A549 (cell line): ENCODE measurements around the gene LGALS1. TPM values are rescaled to one million over a fixed set of nuclear protein-coding genes. Genes with fewer than 3 reads are reported as not detected.
"Not testable (repeated sequence)": the region's sequence is repeated elsewhere in the genome, so short reads cannot be mapped to it uniquely, and the experiment has no call there.

Experiments used
- ATAC-seq, 2 experiments: fragments of 200-7000 bp in 1 of 2; fragments of >200 bp in 1 of 2; cut with Nextera tagmentation in 1 of 2; cut with Tn5 transposase in 1 of 2; 3 replicates each; pipeline versions ENCODE4 v1.8.0 to v1.9.1; 2018 to 2020; ENCODE audit warnings: mild to moderate bottlenecking in 1 of 2, moderate library complexity in 1 of 2
- CTCF ChIA-PET: fragments of 300-600 bp; sonication (Branson Sonifier 250); formaldehyde crosslinking; extraction: SDS; loops from one replicate; lab custom pipeline; 2021; ENCODE audit warnings: antibody characterized with exemption, inconsistent platforms; lab: Yijun Ruan, JAX
- POLR2A ChIA-PET: fragments of 350-600 bp; formaldehyde crosslinking; extraction: SDS; loops from one replicate; lab custom pipeline; 2021; ENCODE audit warnings: antibody characterized with exemption, inconsistent platforms; lab: Yijun Ruan, JAX
- DNase-seq, 2 experiments: peaks; one replicate each; pipeline versions ENCODE4 v3.0.0 to v3.0.0-alpha.2; 2011 to 2016; ENCODE audit warnings: low read depth in 1 of 2, low spot score in 1 of 2
- FAIRE-seq: peaks from 2 replicates; lab custom pipeline; 2011; peaks lifted over from hg19 to GRCh38; lab: Jason Lieb, UNC
- H3K27ac ChIP-seq, 2 experiments: fragments of >200 bp; sonication (Bioruptor Twin); formaldehyde crosslinking; 3 replicates each; pipeline ENCODE4 v1.5.1; 2016 to 2017
- H3K4me1 ChIP-seq: fragments of >200 bp; sonication (Bioruptor Twin); formaldehyde crosslinking; 3 replicates; pipeline ENCODE4 v1.6.1; 2016
- H3K4me2 ChIP-seq: fragments of >200 bp; sonication (Bioruptor Twin); formaldehyde crosslinking; 3 replicates; pipeline ENCODE4 v1.6.1; 2016
- H3K4me3 ChIP-seq: fragments of >200 bp; sonication (Bioruptor Twin); formaldehyde crosslinking; 3 replicates; pipeline ENCODE4 v1.5.1; 2016
- H3K9me3 ChIP-seq: fragments of >200 bp; sonication (Bioruptor Twin); formaldehyde crosslinking; 3 replicates; pipeline ENCODE4 v1.6.1; 2016
- BHLHE40 ChIP-seq: IDR thresholded peaks from 2 replicates; pipeline ENCODE4 v1.6.1; 2012; ENCODE audit warnings: low read depth, low read length, inconsistent platforms
- CBX8 ChIP-seq: fragments of 200-600 bp; sonication (generic); IDR thresholded peaks from 2 replicates; pipeline ENCODE4 v1.6.1; 2016
- CTCF ChIP-seq: fragments of >200 bp; sonication (Bioruptor Twin); formaldehyde crosslinking; IDR thresholded peaks from 3 replicates; pipeline ENCODE4 v1.5.1; 2016
- EP300 ChIP-seq, 2 experiments: fragments of >200 bp; sonication (Bioruptor Twin); formaldehyde crosslinking; IDR thresholded peaks; 2 replicates in 1 of 2; 3 replicates in 1 of 2; pipeline ENCODE4 v1.6.1; 2016 to 2017
- FOSL2 ChIP-seq, 2 experiments: fragments of 450-650 bp in 1 of 2; fragments of >200 bp in 1 of 2; sonication (Bioruptor Twin) in 1 of 2; formaldehyde crosslinking; IDR thresholded peaks; 2 replicates each; pipeline versions ENCODE4 v1.5.0 to v1.6.1; 2016 to 2020; ENCODE audit warnings: mild to moderate bottlenecking in 1 of 2, moderate library complexity in 1 of 2
- GATA3 ChIP-seq: IDR thresholded peaks from 2 replicates; pipeline ENCODE4 v1.6.1; 2012; ENCODE audit warnings: borderline replicate concordance
- HDAC2 ChIP-seq: fragments of 200-600 bp; sonication (generic); IDR thresholded peaks from 2 replicates; pipeline ENCODE4 v1.6.1; 2016
- HOXB13 ChIP-seq: fragments of 250-450 bp; sonication (Bioruptor Pico); IDR thresholded peaks from 2 replicates; pipeline ENCODE4 v1.5.0; 2020; ENCODE audit warnings: low read depth, mild to moderate bottlenecking, moderate library complexity
- HOXB5 ChIP-seq: fragments of 250-450 bp; sonication (Bioruptor Pico); IDR thresholded peaks from 2 replicates; pipeline ENCODE4 v1.5.0; 2020; ENCODE audit warnings: mild to moderate bottlenecking, moderate library complexity
- JUN ChIP-seq, 2 experiments: fragments of >200 bp; sonication (Bioruptor Twin); formaldehyde crosslinking; IDR thresholded peaks; 2 replicates in 1 of 2; 3 replicates in 1 of 2; pipeline ENCODE4 v1.6.1; 2016 to 2017
- JUNB ChIP-seq: fragments of >200 bp; sonication (Bioruptor Twin); formaldehyde crosslinking; IDR thresholded peaks from 2 replicates; pipeline ENCODE4 v1.6.1; 2016
- KDM1A ChIP-seq: fragments of 200-600 bp; sonication (generic); IDR thresholded peaks from 2 replicates; pipeline ENCODE4 v1.6.1; 2016; ENCODE audit warnings: low read depth, mild to moderate bottlenecking
- NFE2L2 ChIP-seq: fragments of 150-350 bp; conservative IDR thresholded peaks from 2 replicates; pipeline ENCODE4 v1.6.1; 2014; ENCODE audit warnings: low read length
- RAD21 ChIP-seq, 2 experiments: fragments of >200 bp in 1 of 2; sonication (Bioruptor Twin) in 1 of 2; formaldehyde crosslinking in 1 of 2; IDR thresholded peaks in 1 of 2; conservative IDR thresholded peaks in 1 of 2; 2 replicates in 1 of 2; 3 replicates in 1 of 2; pipeline ENCODE4 v1.6.1; 2012 to 2018; ENCODE audit warnings: inconsistent platforms in 1 of 2
- RNF2 ChIP-seq: fragments of 200-600 bp; sonication (generic); IDR thresholded peaks from 2 replicates; pipeline ENCODE4 v1.6.1; 2016; ENCODE audit warnings: low read depth, mild to moderate bottlenecking, antibody characterized with exemption, moderate library complexity, borderline replicate concordance
- SMC3 ChIP-seq: fragments of >200 bp; sonication (Bioruptor Twin); formaldehyde crosslinking; IDR thresholded peaks from 3 replicates; pipeline ENCODE4 v1.6.1; 2018; ENCODE audit warnings: inconsistent platforms
- USF2 ChIP-seq: fragments of 450-650 bp; IDR thresholded peaks from 2 replicates; pipeline ENCODE4 v1.6.1; 2014; ENCODE audit warnings: antibody characterized with exemption
- ZNF302 ChIP-seq: fragments of 250-450 bp; sonication (Bioruptor Pico); IDR thresholded peaks from 2 replicates; pipeline ENCODE4 v1.9.0; 2021; ENCODE audit warnings: inconsistent platforms, mild to moderate bottlenecking, moderate library complexity
- ZSCAN20 ChIP-seq: fragments of 250-450 bp; sonication (Bioruptor Pico); IDR thresholded peaks from 2 replicates; pipeline ENCODE4 v1.8.0; 2022; ENCODE audit warnings: mild to moderate bottlenecking, moderate library complexity
- WGBS: methylation state at CpG from one replicate; pipeline ENCODE4 v1.1.6; 2017; ENCODE audit errors: missing lambda C conversion rate; 5-methylcytosine and 5-hydroxymethylcytosine counted together
- polyA plus RNA-seq, 4 experiments: library from polyadenylated mRNA; depleted of rRNA in 3 of 4; stranded (reverse); fragments of >200 nt; fragmentation: RNase III in 1 of 4; extraction: RNeasy Plus Mini Kit Qiagen cat#74134 plus additional on column Dnase treatment in 1 of 4; gene quantifications; 2 replicates in 3 of 4; 3 replicates in 1 of 4; pipeline ENCODE4 v1.2.3, GENCODE V29; 2011 to 2017
- TF ChIP-seq, protein P1 (sequence below): IDR thresholded peaks from 2 replicates; pipeline ENCODE4 v1.6.1; 2012
- TF ChIP-seq, protein P2 (sequence below): fragments of >200 bp; sonication (Bioruptor Twin); formaldehyde crosslinking; IDR thresholded peaks from 3 replicates; pipeline ENCODE4 v1.6.1; 2016
- TF ChIP-seq, protein P3 (sequence below): fragments of 250-450 bp; sonication (Bioruptor Pico); IDR thresholded peaks from 2 replicates; pipeline ENCODE4 v1.5.0; 2021; ENCODE audit warnings: mild to moderate bottlenecking, moderate library complexity, borderline replicate concordance

The LGALS1 gene
- polyA plus RNA-seq, 2 of the 4 experiments (the other 2 are of a cell fraction) = 584 to 1,477 TPM

DNA sequence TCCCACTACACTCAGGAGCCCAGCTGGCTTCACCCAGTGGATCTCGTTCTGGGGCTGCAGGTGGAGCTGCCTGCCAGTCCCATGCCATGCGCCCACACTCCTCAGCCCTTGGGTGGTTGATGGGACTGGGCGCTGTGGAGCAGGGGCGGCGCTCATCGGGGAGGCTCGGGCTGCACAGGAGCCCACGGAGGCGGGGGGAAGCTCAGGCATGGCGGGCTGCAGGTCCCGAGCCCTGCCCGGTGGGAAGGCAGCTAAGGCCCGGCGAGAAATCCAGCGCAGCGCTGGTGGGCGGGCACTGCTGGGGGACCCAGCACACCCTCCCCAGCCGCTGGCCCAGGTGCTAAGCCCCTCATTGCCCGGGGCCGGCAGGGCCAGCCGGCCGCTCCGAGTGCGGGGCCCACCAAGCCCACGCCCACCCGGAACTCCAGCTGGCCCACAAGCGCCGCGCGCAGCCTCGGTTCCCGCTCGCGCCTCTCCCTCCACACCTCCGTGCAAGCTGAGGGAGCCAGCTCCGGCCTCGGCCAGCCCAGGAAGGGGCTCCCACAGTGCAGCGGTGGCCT lies 42.4 kb downstream of the LGALS1 start:
- H3K27ac ChIP-seq, H3K9me3 ChIP-seq, H3K4me1 ChIP-seq, FAIRE-seq, DNase-seq, H3K4me3 ChIP-seq, H3K4me2 ChIP-seq, POLR2A ChIA-PET, ATAC-seq: not testable (repeated sequence)
- CTCF ChIA-PET = interaction anchor here (0.7 to 1.3 kb wide), 2 partner anchors 36 to 75 kb away, joined by 3 to 4 read pairs; no protein-coding TSS in a partner anchor
- WGBS = 88% methylated on average over 35 of the region's 38 CpGs

- H3K27ac ChIP-seq = no peak overlapping the region
- TF ChIP-seq JUN (IDR thresholded peaks at IDR 0.05) = no peak
- no peak for TF ChIP-seq SMC3
- no peak for TF ChIP-seq RAD21 (conservative IDR thresholded peaks at IDR 0.05 in 1 of 2, IDR thresholded peaks at IDR 0.05 in 1 of 2)
- TF ChIP-seq HOXB5 (CRISPR knock-in tag) = no peak
- TF ChIP-seq NFE2L2 = no peak
- TF ChIP-seq ZSCAN20 (CRISPR knock-in tag) = no peak
- TF ChIP-seq, protein P1, sequence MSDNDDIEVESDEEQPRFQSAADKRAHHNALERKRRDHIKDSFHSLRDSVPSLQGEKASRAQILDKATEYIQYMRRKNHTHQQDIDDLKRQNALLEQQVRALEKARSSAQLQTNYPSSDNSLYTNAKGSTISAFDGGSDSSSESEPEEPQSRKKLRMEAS = no peak
- TF ChIP-seq RNF2 = no peak
- TF ChIP-seq KDM1A = no peak
- TF ChIP-seq BHLHE40 = no peak
- ChIA-PET CTCF (interaction anchor here (0.6 kb wide), 2 partner anchors 16 to 19 kb away, joined by 3 read pairs; no protein-coding TSS in a partner anchor), POLR2A (no interaction called here)
- H3K4me1 ChIP-seq = no peaks in the 10 kb centered on the region
- ATAC-seq (no peak), FAIRE-seq (no peak), DNase-seq (no peak)
- H3K4me3 ChIP-seq = no peak overlapping the region
- no peak overlapping the region for H3K4me2 ChIP-seq
- 86% methylated on average over 14 of the region's 25 CpGs for WGBS
- H3K9me3 ChIP-seq = no peaks in the 10 kb centered on the region
Observed at GRCh38 chr22:37725551-37726240, 50.3 kb downstream of the LGALS1 start.

DNA sequence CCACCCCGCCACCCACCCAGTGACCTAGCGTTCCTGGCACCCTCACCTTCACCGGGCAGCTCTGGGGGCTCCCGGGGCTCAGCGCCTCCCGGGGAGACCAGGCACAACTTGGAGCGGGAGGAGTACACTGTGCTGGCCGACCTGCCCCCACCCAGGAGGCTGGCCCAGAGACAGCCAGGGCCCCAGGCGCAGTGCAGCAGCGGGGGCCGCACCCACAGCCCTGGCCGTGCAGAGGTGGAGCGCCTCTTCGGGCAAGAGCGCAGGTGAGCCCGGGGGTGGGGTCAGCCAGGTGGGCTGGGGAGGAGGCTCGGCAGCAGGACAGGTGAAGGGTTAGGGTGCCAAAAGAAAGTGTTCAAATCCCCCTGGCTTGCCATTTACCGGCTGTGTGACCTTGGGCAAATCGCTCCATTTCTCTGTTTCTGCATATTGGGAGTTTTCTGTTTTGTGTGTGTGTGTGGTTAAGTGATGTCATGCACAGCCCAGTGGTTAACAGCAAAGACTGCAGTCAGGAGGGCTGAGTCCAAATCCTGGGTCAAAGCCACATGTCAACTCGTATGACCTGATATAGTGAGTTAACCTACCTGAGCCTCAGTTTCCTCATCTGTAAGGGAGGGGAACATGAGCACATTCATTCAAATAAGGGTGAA lies 50.9 kb downstream of the LGALS1 start:
- DNase-seq (no peak), FAIRE-seq (no peak), ATAC-seq (peak in 1 of 2 experiments; percentile 67; a peak in 3 of 6 replicates)
- Histone ChIP-seq H3K4me2 (no peak overlapping the region), H3K9me3 (no peaks in the 10 kb centered on the region), H3K4me1 (peaks cover under 1% of the 10 kb centered on the region; the same call in 1 of the 3 replicates), H3K27ac (no peak overlapping the region), H3K4me3 (no peak overlapping the region)
- ChIA-PET CTCF (interaction anchor here (0.6 kb wide), 1 partner anchor 17 kb away, joined by 3 read pairs; no protein-coding TSS in a partner anchor), POLR2A (no interaction called here)
- 91% methylated on average over 9 of the region's 20 CpGs for WGBS
- TF ChIP-seq HDAC2 = no peak
- peak in 1 of 2 experiments; percentile 14; a peak in 1 of 5 replicates for TF ChIP-seq RAD21 (conservative IDR thresholded peaks at IDR 0.05 in 1 of 2, IDR thresholded peaks at IDR 0.05 in 1 of 2)

- H3K4me3 ChIP-seq = no peak overlapping the region
- POLR2A ChIA-PET = no interaction called here
- WGBS = 91% methylated on average over 1 of the region's 1 CpG
- H3K4me2 ChIP-seq = no peak overlapping the region
- peak in 1 of 2 experiments; percentile 20; a peak in 1 of 6 replicates for ATAC-seq
- FAIRE-seq = no peak
- 0 out of 6 replicates have a peak overlapping the region, but pooled peaks of 1 of the 2 experiments have one; percentile 35 for H3K27ac ChIP-seq
- peaks cover 18% of the 10 kb centered on the region for H3K4me1 ChIP-seq
- DNase-seq = no peak
- CTCF ChIA-PET = interaction anchor here (0.9 to 1.2 kb wide), 3 partner anchors 53 to 167 kb away, joined by 3 to 4 read pairs (median 4); no protein-coding TSS in a partner anchor
- no peaks in the 10 kb centered on the region for H3K9me3 ChIP-seq
- TF ChIP-seq, protein P2, sequence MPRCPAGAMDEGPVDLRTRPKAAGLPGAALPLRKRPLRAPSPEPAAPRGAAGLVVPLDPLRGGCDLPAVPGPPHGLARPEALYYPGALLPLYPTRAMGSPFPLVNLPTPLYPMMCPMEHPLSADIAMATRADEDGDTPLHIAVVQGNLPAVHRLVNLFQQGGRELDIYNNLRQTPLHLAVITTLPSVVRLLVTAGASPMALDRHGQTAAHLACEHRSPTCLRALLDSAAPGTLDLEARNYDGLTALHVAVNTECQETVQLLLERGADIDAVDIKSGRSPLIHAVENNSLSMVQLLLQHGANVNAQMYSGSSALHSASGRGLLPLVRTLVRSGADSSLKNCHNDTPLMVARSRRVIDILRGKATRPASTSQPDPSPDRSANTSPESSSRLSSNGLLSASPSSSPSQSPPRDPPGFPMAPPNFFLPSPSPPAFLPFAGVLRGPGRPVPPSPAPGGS = no peak
- TF ChIP-seq CTCF (no peak), USF2 (no peak), JUNB (no peak), BHLHE40 (no peak), ZNF302 (CRISPR knock-in tag) (no peak), EP300 (IDR thresholded peaks at IDR 0.05) (no peak), CBX8 (no peak), FOSL2 (IDR thresholded peaks at IDR 0.05) (no peak), FOSL2 (CRISPR knock-in tag; IDR thresholded peaks at IDR 0.05) (no peak), GATA3 (no peak), HOXB13 (CRISPR knock-in tag) (no peak)
- TF ChIP-seq, protein P3, sequence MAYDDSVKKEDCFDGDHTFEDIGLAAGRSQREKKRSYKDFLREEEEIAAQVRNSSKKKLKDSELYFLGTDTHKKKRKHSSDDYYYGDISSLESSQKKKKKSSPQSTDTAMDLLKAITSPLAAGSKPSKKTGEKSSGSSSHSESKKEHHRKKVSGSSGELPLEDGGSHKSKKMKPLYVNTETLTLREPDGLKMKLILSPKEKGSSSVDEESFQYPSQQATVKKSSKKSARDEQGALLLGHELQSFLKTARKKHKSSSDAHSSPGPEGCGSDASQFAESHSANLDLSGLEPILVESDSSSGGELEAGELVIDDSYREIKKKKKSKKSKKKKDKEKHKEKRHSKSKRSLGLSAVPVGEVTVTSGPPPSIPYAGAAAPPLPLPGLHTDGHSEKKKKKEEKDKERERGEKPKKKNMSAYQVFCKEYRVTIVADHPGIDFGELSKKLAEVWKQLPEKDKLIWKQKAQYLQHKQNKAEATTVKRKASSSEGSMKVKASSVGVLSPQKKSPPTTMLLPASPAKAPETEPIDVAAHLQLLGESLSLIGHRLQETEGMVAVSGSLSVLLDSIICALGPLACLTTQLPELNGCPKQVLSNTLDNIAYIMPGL (CRISPR knock-in tag) = no peak
Observed at GRCh38 chr22:37728620-37729019, 53.2 kb downstream of the LGALS1 start.
